Neural progenitor cell (in vitro differentiated cells): ENCODE data around the gene SSX2IP.

Source experiments
- CTCF ChIP-seq: fragments of 200-600 bp; sonication (generic); IDR thresholded peaks from 2 replicates; pipeline ENCODE4 v1.5.1; 2017; ENCODE audit warnings: antibody characterized with exemption, mild to moderate bottlenecking
- EZH2 ChIP-seq: fragments of 200-600 bp; sonication (generic); IDR thresholded peaks from 2 replicates; pipeline ENCODE4 v1.6.1; 2017; ENCODE audit warnings: antibody characterized with exemption, mild to moderate bottlenecking, moderate library complexity
- EZH2phosphoT487 ChIP-seq: fragments of 200-600 bp; sonication (generic); IDR thresholded peaks from 2 replicates; pipeline ENCODE4 v1.6.1; 2017; ENCODE audit warnings: antibody characterized with exemption

GRCh38 chr1:84600796-84601195 lies 89.5 kb downstream of the SSX2IP start:
- TF ChIP-seq CTCF (no peak), EZH2 (no peak), EZH2phosphoT487 (no peak)
